Measurements from ENCODE around the gene POLR2H. TPM values are rescaled to one million over a fixed set of nuclear protein-coding genes. Genes with fewer than 3 reads are reported as not detected.
A peak's percentile ranks its signal among the peaks of the same experiment; 100 is the strongest.

POLR2H gene
- total and polyA plus RNA-seq, 9 donors, result 47.3 to 86.9 (median 60.6) TPM

DNA sequence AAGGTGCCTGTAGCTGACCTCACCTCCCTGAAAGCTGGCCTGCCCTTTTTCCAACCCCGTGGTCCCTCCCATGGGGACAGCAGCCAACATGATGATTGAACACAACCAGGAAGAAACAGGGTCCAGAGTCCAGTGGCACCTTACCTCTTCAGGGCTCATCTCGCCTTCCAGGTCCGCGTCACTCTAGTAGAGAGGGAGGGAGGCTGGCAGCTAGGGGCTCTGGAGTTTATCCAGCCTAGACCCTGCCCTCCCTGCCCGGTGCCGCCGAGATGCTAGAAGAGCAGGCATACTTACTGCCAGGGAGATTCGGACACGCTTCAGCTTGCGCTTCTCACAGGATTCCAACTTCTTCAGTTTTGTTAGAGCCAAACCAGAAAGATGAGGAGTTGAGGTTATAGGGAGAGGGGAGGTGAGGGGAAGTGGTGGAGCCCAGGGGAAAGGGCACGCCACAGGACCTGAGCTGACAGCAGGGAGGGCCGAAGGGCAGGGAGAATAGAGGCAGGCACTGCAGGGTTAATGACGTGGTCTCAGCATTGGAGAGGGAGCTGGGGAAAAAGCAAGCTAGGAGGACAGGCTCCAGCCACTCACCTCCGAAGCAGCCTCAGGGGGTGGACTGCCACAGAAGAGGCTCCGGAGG is 9.2 kb upstream of the POLR2H start:
- no peaks in the 10 kb centered on the region for H3K36me3 ChIP-seq
- DNase-seq, result no peak
- TF ChIP-seq CTCF (IDR thresholded peaks at IDR 0.05) (no peak), POLR2A (IDR thresholded peaks at IDR 0.05) (no peak), EP300 (IDR thresholded peaks at IDR 0.05) (no peak)
- H3K4me1 ChIP-seq (ENCODE audit: insufficient read depth), result peaks cover 12% of the 10 kb centered on the region
- H3K27me3 ChIP-seq, result no peaks in the 10 kb centered on the region
- 61 to 70% (median 66%) methylated on average over 15 of the region's 15 CpGs for WGBS, 3 donors
- H3K4me3 ChIP-seq, result no peak overlapping the region
- H3K9me3 ChIP-seq, result no peaks in the 10 kb centered on the region
- intact Hi-C loops (cut with DNase I), result loop anchor here in 1 of 4 donors (10.0 kb wide), 1 partner anchor 47 kb away; no protein-coding TSS in a partner anchor
- peak overlapping the region in 1 of 2 donors; percentile 34 for H3K27ac ChIP-seq

GRCh38 chr3:184352897-184353545 is 8.5 kb upstream of the POLR2H start:
- TF ChIP-seq CTCF (IDR thresholded peaks at IDR 0.05) (no peak), POLR2A (IDR thresholded peaks at IDR 0.05) (no peak), EP300 (IDR thresholded peaks at IDR 0.05) (no peak)
- DNase-seq, result no peak
- intact Hi-C loops (cut with DNase I), result loop anchor here in 1 of 4 donors (10.0 kb wide), 1 partner anchor 48 kb away; no protein-coding TSS in a partner anchor
- Histone ChIP-seq H3K27me3 (no peaks in the 10 kb centered on the region), H3K4me1 (ENCODE audit: insufficient read depth) (peaks cover 9% of the 10 kb centered on the region), H3K27ac (peak overlapping the region in 1 of 2 donors; percentile 34), H3K4me3 (no peak overlapping the region), H3K36me3 (no peaks in the 10 kb centered on the region), H3K9me3 (no peaks in the 10 kb centered on the region)
- 83 to 88% (median 85%) methylated on average over 8 to 11 of the region's 11 CpGs for whole genome bisulfite sequencing, 3 donors

DNA sequence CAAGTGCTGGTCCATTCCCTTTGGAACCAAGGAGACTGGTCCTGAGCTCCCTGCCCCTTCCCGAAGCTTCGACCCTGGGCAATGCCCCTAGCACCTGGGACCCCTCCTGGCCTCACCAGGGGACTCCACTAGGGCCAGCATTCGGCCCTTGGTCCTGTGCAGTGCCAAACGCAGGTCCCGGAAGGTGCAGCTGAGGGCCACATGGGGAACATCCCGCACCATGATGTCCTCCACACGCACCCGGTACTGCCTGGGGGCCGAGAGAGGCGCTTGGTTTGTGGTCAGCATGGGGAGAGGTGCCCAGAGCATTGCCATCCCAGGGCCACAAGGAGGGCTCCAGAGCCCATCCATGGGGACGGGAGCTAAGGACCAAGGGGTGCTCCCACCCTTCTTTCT is 8.0 kb upstream of the POLR2H start:
- no peak overlapping the region for H3K27ac ChIP-seq

More for the DNA sequence above, 8.0 kb upstream of the POLR2H start:
- Histone ChIP-seq H3K36me3 (no peaks in the 10 kb centered on the region), H3K27me3 (no peaks in the 10 kb centered on the region), H3K4me3 (no peak overlapping the region), H3K4me1 (ENCODE audit: insufficient read depth) (peaks cover 7% of the 10 kb centered on the region), H3K9me3 (no peaks in the 10 kb centered on the region)
- WGBS, 3 donors, result 94 to 95% (median 94%) methylated on average over 11 of the region's 11 CpGs
- no peak for DNase-seq
- intact Hi-C loops (cut with DNase I), result loop anchor here in 1 of 4 donors (10.0 kb wide), 1 partner anchor 49 kb away; no protein-coding TSS in a partner anchor
- TF ChIP-seq CTCF (IDR thresholded peaks at IDR 0.05) (no peak), POLR2A (IDR thresholded peaks at IDR 0.05) (no peak), EP300 (IDR thresholded peaks at IDR 0.05) (no peak)

All from ovary (tissue), 9 donors.